Measurements from ENCODE around the gene NFATC2IP.

NFATC2IP gene

DNA sequence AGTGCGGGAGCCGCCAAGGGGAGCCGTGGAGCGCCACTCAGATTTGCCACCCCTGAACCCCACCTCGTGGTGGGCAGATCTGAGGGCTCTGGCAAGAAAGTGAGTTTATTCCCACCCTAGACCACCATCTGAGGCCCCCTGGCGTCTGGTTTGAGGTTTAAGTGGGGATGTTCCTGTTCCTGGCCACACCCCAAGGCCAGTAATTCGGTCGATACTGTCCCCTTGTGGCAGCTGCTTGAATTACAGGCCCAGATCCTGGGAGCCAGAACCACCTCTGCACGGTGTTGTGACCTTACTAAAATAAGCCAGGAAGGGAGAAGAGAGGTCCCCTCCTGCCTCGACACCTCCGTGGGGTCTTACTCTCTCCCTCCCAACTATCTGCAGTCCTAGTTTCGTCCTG lies 30.8 kb downstream of the NFATC2IP start:
- no peak overlapping the region for H3K9ac ChIP-seq (ENCODE audit: low read length)
- H3K27me3 ChIP-seq (ENCODE audit: control insufficient read depth, insufficient read depth, low read length): no peaks in the 10 kb centered on the region
- no peak overlapping the region for H3K27ac ChIP-seq (ENCODE audit: low read depth, low read length)
- no peak overlapping the region for H3K4me3 ChIP-seq (ENCODE audit: low read length)
- peaks cover 20% of the 10 kb centered on the region for H3K36me3 ChIP-seq (ENCODE audit: control insufficient read depth, insufficient read depth, low read length)
- H3K4me1 ChIP-seq (ENCODE audit: control insufficient read depth, insufficient read depth, low read length): no peaks in the 10 kb centered on the region

DNA sequence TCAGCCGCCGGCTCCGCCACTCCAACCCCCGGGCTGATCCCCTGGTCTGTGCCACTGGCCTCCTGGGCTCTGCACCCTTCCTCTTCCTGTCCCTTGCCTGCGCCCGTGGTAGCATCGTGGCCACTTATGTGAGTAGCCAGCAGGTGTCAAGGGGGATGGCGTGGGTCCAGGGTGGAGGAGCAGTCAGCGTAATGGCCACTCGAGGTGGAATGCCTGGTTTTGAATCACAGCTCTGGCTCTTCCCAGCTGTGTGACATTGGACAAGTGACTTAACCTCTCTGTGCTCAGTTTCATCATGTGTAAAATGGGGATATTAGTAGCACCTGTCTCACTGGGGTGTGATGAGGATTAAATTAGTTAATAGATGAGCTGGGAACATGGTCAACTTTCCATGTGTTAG lies 31.7 kb downstream of the NFATC2IP start:
- Histone ChIP-seq H3K36me3 (ENCODE audit: control insufficient read depth, insufficient read depth, low read length) (peaks cover 23% of the 10 kb centered on the region), H3K9ac (ENCODE audit: low read length) (no peak overlapping the region), H3K4me3 (ENCODE audit: low read length) (no peak overlapping the region), H3K4me1 (ENCODE audit: control insufficient read depth, insufficient read depth, low read length) (no peaks in the 10 kb centered on the region), H3K27ac (ENCODE audit: low read depth, low read length) (no peak overlapping the region), H3K27me3 (ENCODE audit: control insufficient read depth, insufficient read depth, low read length) (no peaks in the 10 kb centered on the region)

DNA sequence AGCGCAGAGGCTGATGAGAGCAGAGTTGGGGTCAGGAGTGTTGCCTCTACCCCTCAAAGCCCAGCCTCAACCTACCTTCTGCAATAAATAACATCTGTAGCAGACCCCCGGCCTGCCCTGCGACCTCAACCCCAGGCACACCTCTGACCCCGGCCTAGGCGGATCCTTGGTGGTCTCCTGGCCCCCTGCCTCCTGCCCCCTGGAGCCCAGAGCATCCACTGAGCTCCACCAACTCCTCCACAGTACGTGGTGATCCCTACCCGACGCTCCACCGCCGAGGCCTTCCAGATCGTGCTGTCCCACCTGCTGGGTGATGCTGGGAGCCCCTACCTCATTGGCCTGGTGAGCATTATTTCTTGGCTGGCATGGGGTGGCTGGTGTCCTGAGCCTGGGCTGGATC lies 32.2 kb downstream of the NFATC2IP start:
- H3K9ac ChIP-seq (ENCODE audit: low read length): no peak overlapping the region
- no peaks in the 10 kb centered on the region for H3K4me1 ChIP-seq (ENCODE audit: control insufficient read depth, insufficient read depth, low read length)
- no peak overlapping the region for H3K27ac ChIP-seq (ENCODE audit: low read depth, low read length)
- peaks cover 22% of the 10 kb centered on the region for H3K36me3 ChIP-seq (ENCODE audit: control insufficient read depth, insufficient read depth, low read length)
- H3K4me3 ChIP-seq (ENCODE audit: low read length): no peak overlapping the region
- no peaks in the 10 kb centered on the region for H3K27me3 ChIP-seq (ENCODE audit: control insufficient read depth, insufficient read depth, low read length)

DNA sequence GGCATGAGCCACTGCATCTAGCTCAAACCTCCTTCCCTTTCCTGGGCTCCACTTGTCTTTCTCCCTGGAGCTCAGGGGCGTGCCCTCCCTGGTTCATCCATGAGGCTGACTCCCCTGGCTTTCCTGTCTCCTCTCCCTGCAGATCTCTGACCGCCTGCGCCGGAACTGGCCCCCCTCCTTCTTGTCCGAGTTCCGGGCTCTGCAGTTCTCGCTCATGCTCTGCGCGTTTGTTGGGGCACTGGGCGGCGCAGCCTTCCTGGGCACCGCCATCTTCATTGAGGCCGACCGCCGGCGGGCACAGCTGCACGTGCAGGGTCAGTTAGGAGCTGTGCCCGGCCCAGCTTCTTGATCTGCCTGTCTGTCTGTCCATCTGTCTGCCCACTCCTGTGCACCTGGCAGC lies 32.9 kb downstream of the NFATC2IP start:
- Histone ChIP-seq H3K4me1 (ENCODE audit: control insufficient read depth, insufficient read depth, low read length) (no peaks in the 10 kb centered on the region), H3K36me3 (ENCODE audit: control insufficient read depth, insufficient read depth, low read length) (peaks cover 16% of the 10 kb centered on the region), H3K9ac (ENCODE audit: low read length) (no peak overlapping the region), H3K27me3 (ENCODE audit: control insufficient read depth, insufficient read depth, low read length) (no peaks in the 10 kb centered on the region), H3K4me3 (ENCODE audit: low read length) (no peak overlapping the region), H3K27ac (ENCODE audit: low read depth, low read length) (no peak overlapping the region)

DNA sequence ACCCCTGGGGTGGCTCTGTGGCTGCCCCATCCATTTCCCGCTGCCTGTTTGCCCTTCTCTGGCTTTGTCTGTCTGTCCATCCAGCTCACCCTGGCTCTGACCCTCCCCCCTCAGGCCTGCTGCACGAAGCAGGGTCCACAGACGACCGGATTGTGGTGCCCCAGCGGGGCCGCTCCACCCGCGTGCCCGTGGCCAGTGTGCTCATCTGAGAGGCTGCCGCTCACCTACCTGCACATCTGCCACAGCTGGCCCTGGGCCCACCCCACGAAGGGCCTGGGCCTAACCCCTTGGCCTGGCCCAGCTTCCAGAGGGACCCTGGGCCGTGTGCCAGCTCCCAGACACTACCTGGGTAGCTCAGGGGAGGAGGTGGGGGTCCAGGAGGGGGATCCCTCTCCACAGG lies 33.4 kb downstream of the NFATC2IP start:
- H3K9ac ChIP-seq (ENCODE audit: low read length): no peak overlapping the region
- H3K27me3 ChIP-seq (ENCODE audit: control insufficient read depth, insufficient read depth, low read length): no peaks in the 10 kb centered on the region
- H3K36me3 ChIP-seq (ENCODE audit: control insufficient read depth, insufficient read depth, low read length): peaks cover 16% of the 10 kb centered on the region
- H3K4me1 ChIP-seq (ENCODE audit: control insufficient read depth, insufficient read depth, low read length): no peaks in the 10 kb centered on the region
- H3K4me3 ChIP-seq (ENCODE audit: low read length): no peak overlapping the region
- no peak overlapping the region for H3K27ac ChIP-seq (ENCODE audit: low read depth, low read length)

DNA sequence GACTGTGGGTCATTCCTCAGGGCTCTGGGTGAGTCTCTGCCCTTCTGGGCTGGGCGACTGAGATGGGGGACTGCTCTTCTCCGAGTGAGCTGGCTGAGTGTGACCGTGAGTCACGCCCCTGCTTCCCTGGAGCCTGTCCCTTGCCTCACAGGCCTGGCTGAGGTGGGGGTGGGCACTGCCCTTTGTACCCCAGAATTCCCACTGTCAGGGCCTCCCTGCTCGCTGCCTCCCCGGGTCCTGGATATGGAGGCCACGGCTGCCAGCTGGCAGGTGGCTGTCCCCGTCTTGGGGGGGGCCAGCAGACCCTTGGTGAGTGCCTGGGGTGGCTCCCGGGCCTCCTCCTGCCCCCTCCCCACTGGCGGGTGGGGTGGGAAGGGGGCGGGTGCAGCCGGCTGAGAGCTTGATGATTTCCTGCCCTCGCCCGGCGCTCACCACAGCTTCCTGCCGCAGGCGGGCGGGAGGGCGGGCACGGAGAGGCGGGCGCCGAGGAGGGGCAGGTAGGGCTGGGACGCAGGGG lies 33.9 kb downstream of the NFATC2IP start, which contains the start of gene LAT:
Gene LAT (plus strand): TSS at position 434 of the 517 bp plus-strand sequence. CDS start 366 bp downstream, outside the sequence.
- H3K4me3 ChIP-seq (ENCODE audit: low read length): peak within 1 kb of the TSS; percentile 53
- no peaks in the 10 kb centered on the region for H3K4me1 ChIP-seq (ENCODE audit: control insufficient read depth, insufficient read depth, low read length)
- H3K27ac ChIP-seq (ENCODE audit: low read depth, low read length): no peak within 1 kb of the TSS
- H3K27me3 ChIP-seq (ENCODE audit: control insufficient read depth, insufficient read depth, low read length): no peaks in the 10 kb centered on the region
- peak within 1 kb of the TSS; percentile 38 for H3K9ac ChIP-seq (ENCODE audit: low read length)
- peaks cover 16% of the 10 kb centered on the region for H3K36me3 ChIP-seq (ENCODE audit: control insufficient read depth, insufficient read depth, low read length)

DNA sequence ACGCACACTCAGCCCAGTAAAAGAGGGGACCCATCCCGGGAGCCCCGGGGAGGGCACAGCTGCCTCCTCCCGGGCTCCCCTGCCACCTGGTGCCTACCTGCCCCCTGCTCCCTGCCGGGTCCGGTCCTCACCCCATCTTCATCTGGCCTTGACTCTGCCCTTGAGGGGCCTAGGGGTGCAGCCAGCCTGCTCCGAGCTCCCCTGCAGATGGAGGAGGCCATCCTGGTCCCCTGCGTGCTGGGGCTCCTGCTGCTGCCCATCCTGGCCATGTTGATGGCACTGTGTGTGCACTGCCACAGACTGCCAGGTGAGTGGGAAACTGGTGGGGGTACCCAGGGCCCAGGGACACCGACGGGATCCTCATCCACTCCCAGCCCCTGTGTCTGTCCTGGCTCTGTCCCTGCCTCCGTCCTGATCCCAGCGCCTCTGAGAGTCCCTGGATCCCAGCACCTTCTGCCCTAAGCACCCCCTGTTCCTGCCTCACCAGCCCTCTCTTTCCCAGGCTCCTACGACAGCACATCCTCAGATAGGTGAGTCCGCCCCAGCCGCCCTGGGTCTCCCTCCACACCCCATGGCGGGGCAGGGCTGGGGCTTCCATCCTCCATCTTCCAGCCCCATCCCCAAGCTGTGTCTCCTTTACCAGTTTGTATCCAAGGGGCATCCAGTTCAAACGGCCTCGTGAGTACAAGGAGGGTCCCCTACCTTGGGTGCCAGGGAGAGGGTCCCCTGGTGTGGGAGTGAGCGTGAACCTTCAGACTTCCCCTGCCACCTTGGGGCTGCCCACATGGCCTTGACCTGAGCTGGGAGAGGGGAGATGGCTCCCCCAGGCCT lies 34.7 kb downstream of the NFATC2IP start:
- peak overlapping the region; percentile 38 for H3K9ac ChIP-seq (ENCODE audit: low read length)
- H3K27ac ChIP-seq (ENCODE audit: low read depth, low read length): no peak overlapping the region
- peaks cover 16% of the 10 kb centered on the region for H3K36me3 ChIP-seq (ENCODE audit: control insufficient read depth, insufficient read depth, low read length)
- no peaks in the 10 kb centered on the region for H3K4me1 ChIP-seq (ENCODE audit: control insufficient read depth, insufficient read depth, low read length)
- H3K27me3 ChIP-seq (ENCODE audit: control insufficient read depth, insufficient read depth, low read length): no peaks in the 10 kb centered on the region
- H3K4me3 ChIP-seq (ENCODE audit: low read length): peak overlapping the region; percentile 53

GRCh38 chr16:28986046-28986445 lies 35.3 kb downstream of the NFATC2IP start:
- no peaks in the 10 kb centered on the region for H3K4me1 ChIP-seq (ENCODE audit: control insufficient read depth, insufficient read depth, low read length)
- H3K36me3 ChIP-seq (ENCODE audit: control insufficient read depth, insufficient read depth, low read length): peaks cover 16% of the 10 kb centered on the region
- H3K27ac ChIP-seq (ENCODE audit: low read depth, low read length): no peak overlapping the region
- H3K27me3 ChIP-seq (ENCODE audit: control insufficient read depth, insufficient read depth, low read length): no peaks in the 10 kb centered on the region
- no peak overlapping the region for H3K9ac ChIP-seq (ENCODE audit: low read length)
- peak overlapping the region; percentile 53 for H3K4me3 ChIP-seq (ENCODE audit: low read length)

DNA sequence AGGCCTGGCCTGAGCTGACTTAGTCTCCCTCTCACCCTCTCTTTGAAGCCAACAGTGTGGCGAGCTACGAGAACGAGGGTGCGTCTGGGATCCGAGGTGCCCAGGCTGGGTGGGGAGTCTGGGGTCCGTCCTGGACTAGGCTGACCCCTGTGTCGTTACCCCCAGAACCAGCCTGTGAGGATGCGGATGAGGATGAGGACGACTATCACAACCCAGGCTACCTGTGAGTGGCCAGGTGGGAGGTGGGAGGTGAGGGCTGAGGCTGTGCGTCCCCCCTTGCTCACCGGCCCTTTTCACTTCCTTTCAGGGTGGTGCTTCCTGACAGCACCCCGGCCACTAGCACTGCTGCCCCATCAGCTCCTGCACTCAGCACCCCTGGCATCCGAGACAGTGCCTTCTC lies 35.8 kb downstream of the NFATC2IP start:
- H3K4me1 ChIP-seq (ENCODE audit: control insufficient read depth, insufficient read depth, low read length): no peaks in the 10 kb centered on the region
- no peak overlapping the region for H3K27ac ChIP-seq (ENCODE audit: low read depth, low read length)
- H3K9ac ChIP-seq (ENCODE audit: low read length): no peak overlapping the region
- H3K27me3 ChIP-seq (ENCODE audit: control insufficient read depth, insufficient read depth, low read length): no peaks in the 10 kb centered on the region
- H3K36me3 ChIP-seq (ENCODE audit: control insufficient read depth, insufficient read depth, low read length): peaks cover 13% of the 10 kb centered on the region
- peak overlapping the region; percentile 18 for H3K4me3 ChIP-seq (ENCODE audit: low read length)

DNA sequence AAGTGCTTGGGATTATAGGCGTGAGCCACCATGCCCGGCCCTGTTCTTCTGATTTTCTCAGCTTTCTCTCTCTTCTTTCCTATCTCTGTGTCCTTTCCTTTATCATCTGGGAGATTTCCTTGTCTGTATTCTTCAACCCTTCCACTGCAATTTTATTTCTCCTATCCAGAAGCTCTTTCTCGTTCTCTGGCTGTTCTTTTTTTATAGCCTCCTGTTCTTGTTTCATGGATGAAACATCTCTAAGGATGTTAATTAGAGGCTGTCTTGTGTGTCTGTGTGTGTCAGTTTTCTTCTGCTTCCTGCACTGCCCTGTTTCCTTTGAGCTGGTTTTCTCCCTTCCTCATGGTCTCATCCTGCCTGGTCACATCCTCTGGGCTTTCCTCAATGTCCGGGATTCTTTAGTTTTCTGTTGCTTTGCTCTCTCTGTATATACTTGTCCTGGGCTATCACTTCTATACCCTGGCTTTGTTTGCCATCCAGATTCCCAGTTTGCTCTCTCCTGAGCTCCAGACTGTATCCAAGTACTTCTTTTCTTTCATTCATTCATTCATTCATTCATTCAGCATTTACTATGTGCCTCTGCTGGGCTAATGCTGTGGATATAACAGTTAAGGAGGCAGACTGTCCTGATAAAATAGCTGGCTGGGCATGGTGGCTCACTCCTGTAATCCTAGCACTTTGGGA lies 36.6 kb downstream of the NFATC2IP start:
- Histone ChIP-seq H3K27me3 (ENCODE audit: control insufficient read depth, insufficient read depth, low read length) (no peaks in the 10 kb centered on the region), H3K27ac (ENCODE audit: low read depth, low read length) (no peak overlapping the region), H3K4me1 (ENCODE audit: control insufficient read depth, insufficient read depth, low read length) (no peaks in the 10 kb centered on the region), H3K4me3 (ENCODE audit: low read length) (no peak overlapping the region), H3K36me3 (ENCODE audit: control insufficient read depth, insufficient read depth, low read length) (peaks cover 7% of the 10 kb centered on the region), H3K9ac (ENCODE audit: low read length) (no peak overlapping the region)

- H3K4me3 ChIP-seq (ENCODE audit: low read length): no peak overlapping the region
- H3K9ac ChIP-seq (ENCODE audit: low read length): no peak overlapping the region
- H3K4me1 ChIP-seq (ENCODE audit: control insufficient read depth, insufficient read depth, low read length): no peaks in the 10 kb centered on the region
- no peak overlapping the region for H3K27ac ChIP-seq (ENCODE audit: low read depth, low read length)
- peaks cover 3% of the 10 kb centered on the region for H3K36me3 ChIP-seq (ENCODE audit: control insufficient read depth, insufficient read depth, low read length)
- H3K27me3 ChIP-seq (ENCODE audit: control insufficient read depth, insufficient read depth, low read length): no peaks in the 10 kb centered on the region
These were observed 38.6 kb downstream of the NFATC2IP start for GRCh38 chr16:28989363-28989762.

DNA sequence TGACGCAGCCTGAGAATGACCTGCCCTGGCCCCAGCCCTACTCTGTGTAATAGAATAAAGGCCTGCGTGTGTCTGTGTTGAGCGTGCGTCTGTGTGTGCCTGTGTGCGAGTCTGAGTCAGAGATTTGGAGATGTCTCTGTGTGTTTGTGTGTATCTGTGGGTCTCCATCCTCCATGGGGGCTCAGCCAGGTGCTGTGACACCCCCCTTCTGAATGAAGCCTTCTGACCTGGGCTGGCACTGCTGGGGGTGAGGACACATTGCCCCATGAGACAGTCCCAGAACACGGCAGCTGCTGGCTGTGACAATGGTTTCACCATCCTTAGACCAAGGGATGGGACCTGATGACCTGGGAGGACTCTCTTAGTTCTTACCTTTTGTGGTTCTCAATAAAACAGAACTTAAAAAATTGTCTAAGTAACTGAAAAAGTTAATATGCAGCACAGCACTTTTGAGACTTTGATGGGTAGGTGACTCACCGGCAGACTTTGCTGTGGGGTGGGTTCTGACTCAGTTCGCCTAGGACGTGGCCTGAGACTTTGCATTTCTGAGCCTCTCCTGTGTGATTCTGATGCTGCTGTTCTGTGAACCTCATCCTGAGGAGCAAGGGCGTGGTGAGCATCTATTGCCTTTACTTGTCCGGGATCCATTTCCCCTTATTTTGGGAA lies 39.8 kb downstream of the NFATC2IP start:
- no peak overlapping the region for H3K27ac ChIP-seq (ENCODE audit: low read depth, low read length)
- H3K27me3 ChIP-seq (ENCODE audit: control insufficient read depth, insufficient read depth, low read length): no peaks in the 10 kb centered on the region
- H3K9ac ChIP-seq (ENCODE audit: low read length): no peak overlapping the region
- no peaks in the 10 kb centered on the region for H3K4me1 ChIP-seq (ENCODE audit: control insufficient read depth, insufficient read depth, low read length)
- H3K36me3 ChIP-seq (ENCODE audit: control insufficient read depth, insufficient read depth, low read length): peaks cover 3% of the 10 kb centered on the region
- no peak overlapping the region for H3K4me3 ChIP-seq (ENCODE audit: low read length)

Measured in rectal smooth muscle tissue (tissue), 1 donor.